Spleen (tissue), 11 donors: Measurements from ENCODE around the gene LCN9. TPM values are rescaled to one million over a fixed set of nuclear protein-coding genes. Genes with fewer than 3 reads are reported as not detected.
"Not testable (repeated sequence)": the region's sequence is repeated elsewhere in the genome, so short reads cannot be mapped to it uniquely, and the experiment has no call there.

Experiments used
- DNase-seq: peaks from one replicate; pipeline ENCODE4 v3.0.0-alpha.2; 2020
- H3K27ac ChIP-seq, 8 donors: fragments of 200-600 bp; sonication (generic) in 7 of 8; 1 replicate in 4 of 8; 2 replicates in 4 of 8; pipeline versions ENCODE4 v1.5.0 to v1.8.0; 2016 to 2021; ENCODE audit warnings: inconsistent platforms in 4 of 8, mild to moderate bottlenecking in 4 of 8, moderate library complexity in 1 of 8
- H3K27me3 ChIP-seq, 7 donors: fragments of 200-600 bp; sonication (generic) in 6 of 7; replicated peaks in 1 of 7; 1 replicate in 4 of 7; 2 replicates in 3 of 7; pipeline versions ENCODE4 v1.5.0 to v1.8.0; 2016 to 2021; ENCODE audit warnings: inconsistent platforms in 3 of 7, mild to moderate bottlenecking in 1 of 7
- H3K36me3 ChIP-seq, 6 donors: fragments of 200-600 bp; sonication (generic) in 5 of 6; 1 replicate in 4 of 6; 2 replicates in 2 of 6; pipeline versions ENCODE4 v1.5.0 to v1.8.0; 2016 to 2021; ENCODE audit warnings: inconsistent platforms in 2 of 6
- H3K4me1 ChIP-seq, 6 donors: fragments of 200-600 bp; sonication (generic) in 5 of 6; 1 replicate in 3 of 6; 2 replicates in 3 of 6; pipeline versions ENCODE4 v1.5.0 to v1.8.0; 2016 to 2021; ENCODE audit warnings: inconsistent platforms in 3 of 6
- H3K4me3 ChIP-seq, 8 donors: fragments of 200-600 bp; sonication (generic) in 7 of 8; 1 replicate in 4 of 8; 2 replicates in 4 of 8; pipeline versions ENCODE4 v1.5.0 to v1.8.0; 2016 to 2021; ENCODE audit warnings: inconsistent platforms in 4 of 8, mild to moderate bottlenecking in 4 of 8, moderate library complexity in 2 of 8
- H3K9me3 ChIP-seq, 8 donors: fragments of 200-600 bp; sonication (generic) in 7 of 8; 1 replicate in 4 of 8; 2 replicates in 4 of 8; pipeline versions ENCODE4 v1.5.0 to v1.8.0; 2016 to 2021; ENCODE audit warnings: inconsistent platforms in 4 of 8
- POLR2A ChIP-seq, 3 donors: fragments of 450-650 bp; IDR thresholded peaks; one replicate each; pipeline ENCODE4 v1.5.1; 2017; ENCODE audit warnings: antibody characterized with exemption in 3 of 3, mild to moderate bottlenecking in 1 of 3
- POLR2AphosphoS5 ChIP-seq, 3 donors: sonication (generic); formaldehyde crosslinking; IDR thresholded peaks; one replicate each; pipeline ENCODE4 v1.5.1; 2017; ENCODE audit warnings: antibody characterized with exemption in 3 of 3
- WGBS, 5 donors: extraction: QIAGEN DNeasy Blood & Tissue Kit in 3 of 5; methylation state at CpG; one replicate each; pipeline versions ENCODE4 v1.1.5 to v1.1.7; 2013 to 2018; 5-methylcytosine and 5-hydroxymethylcytosine counted together
- intact Hi-C: fragments of 100-400 bp; cut with DNase I; formaldehyde crosslinking; loops from one replicate; pipeline ENCODE4 v1.15.0; 2023; ENCODE audit warnings: low total_unique reads
- polyA plus RNA-seq, 3 donors: library from polyadenylated mRNA; stranded (reverse); fragments of 200-250 nt; gene quantifications; one replicate each; pipeline ENCODE4 v1.2.1, GENCODE V29; 2013
- total RNA-seq, 7 donors: library from RNA; depleted of rRNA in 3 of 7; stranded (reverse); fragments of >200 nt in 3 of 7; fragmentation: NEBNext Ultra II Directional in 4 of 7; extraction: Animal tissue kit (Norgen Biotek cat#: 25700) in 4 of 7; gene quantifications; one replicate each; pipeline versions ENCODE4 v1.1.0 to v1.2.1, GENCODE V29; 2016 to 2021
- TF ChIP-seq, protein P1 (sequence below), 11 experiments: fragments of 200-600 bp in 7 of 11; fragments of 450-650 bp in 4 of 11; sonication (generic) in 4 of 11; IDR thresholded peaks in 8 of 11; conservative IDR thresholded peaks in 3 of 11; 1 replicate in 7 of 11; 2 replicates in 4 of 11; pipeline versions ENCODE4 v1.4.0 to v1.8.0; 2016 to 2021; ENCODE audit warnings: antibody characterized with exemption in 11 of 11, inconsistent platforms in 4 of 11, mild to moderate bottlenecking in 1 of 11
- donor health status: healthy with polysubstance abuse.
- donor health status: DM: no; HTN: no; CAD: no; lungs with moderate emphysema.
- donor health status: DM: no; HTN: no; CAD: no.
- donor health status: Bipolar disorder and iron deficiency.
- donor health status: healthy.
- donor health status: DM: no; HTN: no; CAD: no.
- donor health status: DM: yes; HTN: yes; CAD: no.

The LCN9 gene
- total and polyA plus RNA-seq, 10 donors = not detected

DNA sequence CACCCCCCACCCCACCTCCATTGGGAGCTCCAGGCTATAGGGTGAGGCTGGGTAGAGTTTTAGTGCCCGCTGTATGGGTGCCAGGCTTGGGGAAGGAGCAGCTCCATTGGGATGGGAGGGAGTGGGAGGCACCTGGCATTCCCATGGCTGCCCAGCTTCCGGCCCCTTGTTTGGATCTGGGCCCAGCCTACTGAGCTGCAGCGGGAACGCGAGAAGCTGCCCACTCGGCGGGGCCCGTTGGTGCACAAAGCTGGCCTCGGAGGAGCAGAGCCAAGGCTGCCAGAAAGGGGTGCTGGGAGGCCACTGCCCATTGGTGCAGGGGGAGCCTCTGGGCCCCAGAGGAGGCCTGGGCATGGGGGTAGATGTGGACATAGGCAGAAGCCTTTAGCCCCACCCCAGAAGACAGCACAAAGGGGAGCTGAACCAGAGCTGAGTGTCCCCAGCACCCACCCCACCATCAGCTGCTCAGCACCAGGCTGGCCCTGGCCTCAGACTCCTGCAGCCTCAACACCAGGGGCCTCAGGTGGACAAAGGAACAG, 4.4 kb downstream of the LCN9 start:
- WGBS, 5 donors = 73 to 95% (median 83%) methylated on average over 4 to 9 of the region's 9 CpGs
- Histone ChIP-seq H3K27ac (no peak overlapping the region), H3K9me3 (peaks cover 0 to 13% (median 0%) of the 10 kb centered on the region in 8 donors), H3K36me3 (no peaks in the 10 kb centered on the region), H3K27me3 (peaks cover 0 to 64% (median 0%) of the 10 kb centered on the region in 7 donors), H3K4me3 (no peak overlapping the region), H3K4me1 (no peaks in the 10 kb centered on the region)
- no peak for TF ChIP-seq POLR2AphosphoS5 (IDR thresholded peaks at IDR 0.05)
- peak; percentile 45 for DNase-seq
- intact Hi-C loops = no loop called here

DNA sequence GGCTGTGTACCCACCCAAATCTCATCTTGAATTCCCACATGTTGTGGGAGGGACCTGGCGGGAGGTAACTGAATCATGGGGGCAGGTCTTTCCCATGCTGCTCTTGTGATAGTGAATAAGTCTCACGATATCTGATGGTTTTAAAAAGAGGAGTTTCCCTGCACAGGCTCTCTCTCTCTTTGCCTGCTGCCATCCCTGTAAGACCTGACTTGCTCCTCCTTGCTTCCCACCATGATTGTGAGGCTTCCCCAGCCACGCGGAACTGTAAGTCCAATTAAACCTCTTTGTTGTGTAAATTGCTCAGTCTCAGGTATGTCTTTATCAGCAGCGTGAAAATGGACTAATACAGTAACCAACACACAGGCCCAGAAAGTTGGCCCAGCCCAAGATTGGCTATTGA, 5.9 kb downstream of the LCN9 start:
- peaks cover 0 to 65% (median 0%) of the 10 kb centered on the region in 7 donors for H3K27me3 ChIP-seq
- H3K4me1 ChIP-seq, H3K4me3 ChIP-seq, H3K27ac ChIP-seq, intact Hi-C loops, H3K36me3 ChIP-seq: not testable (repeated sequence)
- WGBS, 5 donors = 82 to 96% (median 89%) methylated on average over 5 of the region's 5 CpGs
- peaks cover 0 to 13% (median 0%) of the 10 kb centered on the region in 8 donors for H3K9me3 ChIP-seq
- peak; percentile 4 for DNase-seq

DNA sequence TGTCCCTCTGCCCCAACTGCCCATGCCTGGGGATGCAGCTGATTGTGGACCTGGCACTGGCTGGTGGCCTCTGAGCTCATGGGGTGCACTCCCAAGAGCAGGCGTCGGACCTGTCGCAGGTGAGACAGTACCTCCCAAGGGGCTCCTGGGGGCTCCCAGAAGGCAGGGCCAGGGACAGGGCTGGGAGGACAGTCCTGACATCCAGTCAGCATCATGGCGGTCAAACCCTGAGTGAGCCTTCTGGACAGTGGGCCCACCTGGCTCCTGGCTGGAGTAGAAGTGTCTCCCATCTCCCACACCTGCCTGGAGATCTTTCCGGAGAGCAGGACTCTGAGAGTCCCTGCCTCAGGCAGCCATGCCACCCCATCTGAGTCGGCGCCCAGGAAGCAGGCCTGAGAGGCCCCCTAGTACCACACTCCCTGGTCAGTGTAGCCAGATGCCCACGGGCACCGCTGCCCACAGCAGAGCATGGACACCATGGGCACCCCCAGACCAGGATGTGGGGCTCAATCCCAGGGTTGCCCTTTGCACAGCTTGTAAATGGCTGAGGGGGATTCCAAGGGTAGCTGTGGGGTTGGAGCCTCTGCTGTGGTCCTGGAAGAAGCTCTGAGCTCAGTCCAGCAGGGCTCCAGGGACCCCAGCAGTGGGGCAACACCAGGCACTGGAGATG, 6.6 kb downstream of the LCN9 start:
- H3K4me3 ChIP-seq = no peak overlapping the region
- H3K27ac ChIP-seq = no peak overlapping the region
- TF ChIP-seq POLR2AphosphoS5 (IDR thresholded peaks at IDR 0.05) (no peak), POLR2A (IDR thresholded peaks at IDR 0.05) (no peak)
- TF ChIP-seq, protein P1, sequence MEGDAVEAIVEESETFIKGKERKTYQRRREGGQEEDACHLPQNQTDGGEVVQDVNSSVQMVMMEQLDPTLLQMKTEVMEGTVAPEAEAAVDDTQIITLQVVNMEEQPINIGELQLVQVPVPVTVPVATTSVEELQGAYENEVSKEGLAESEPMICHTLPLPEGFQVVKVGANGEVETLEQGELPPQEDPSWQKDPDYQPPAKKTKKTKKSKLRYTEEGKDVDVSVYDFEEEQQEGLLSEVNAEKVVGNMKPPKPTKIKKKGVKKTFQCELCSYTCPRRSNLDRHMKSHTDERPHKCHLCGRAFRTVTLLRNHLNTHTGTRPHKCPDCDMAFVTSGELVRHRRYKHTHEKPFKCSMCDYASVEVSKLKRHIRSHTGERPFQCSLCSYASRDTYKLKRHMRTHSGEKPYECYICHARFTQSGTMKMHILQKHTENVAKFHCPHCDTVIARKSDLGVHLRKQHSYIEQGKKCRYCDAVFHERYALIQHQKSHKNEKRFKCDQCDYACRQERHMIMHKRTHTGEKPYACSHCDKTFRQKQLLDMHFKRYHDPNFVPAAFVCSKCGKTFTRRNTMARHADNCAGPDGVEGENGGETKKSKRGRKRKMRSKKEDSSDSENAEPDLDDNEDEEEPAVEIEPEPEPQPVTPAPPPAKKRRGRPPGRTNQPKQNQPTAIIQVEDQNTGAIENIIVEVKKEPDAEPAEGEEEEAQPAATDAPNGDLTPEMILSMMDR (IDR thresholded peaks at IDR 0.05 in 8 of 11, conservative IDR thresholded peaks at IDR 0.05 in 3 of 11) = no peak
- peaks cover 0 to 13% (median 0%) of the 10 kb centered on the region in 8 donors for H3K9me3 ChIP-seq
- peaks cover 0 to 63% (median 0%) of the 10 kb centered on the region in 7 donors for H3K27me3 ChIP-seq
- intact Hi-C loops = no loop called here
- peak; percentile 60 for DNase-seq
- H3K4me1 ChIP-seq = no peaks in the 10 kb centered on the region
- WGBS, 5 donors = 88 to 100% (median 92%) methylated on average over 3 to 9 of the region's 9 CpGs
- no peaks in the 10 kb centered on the region for H3K36me3 ChIP-seq

DNA sequence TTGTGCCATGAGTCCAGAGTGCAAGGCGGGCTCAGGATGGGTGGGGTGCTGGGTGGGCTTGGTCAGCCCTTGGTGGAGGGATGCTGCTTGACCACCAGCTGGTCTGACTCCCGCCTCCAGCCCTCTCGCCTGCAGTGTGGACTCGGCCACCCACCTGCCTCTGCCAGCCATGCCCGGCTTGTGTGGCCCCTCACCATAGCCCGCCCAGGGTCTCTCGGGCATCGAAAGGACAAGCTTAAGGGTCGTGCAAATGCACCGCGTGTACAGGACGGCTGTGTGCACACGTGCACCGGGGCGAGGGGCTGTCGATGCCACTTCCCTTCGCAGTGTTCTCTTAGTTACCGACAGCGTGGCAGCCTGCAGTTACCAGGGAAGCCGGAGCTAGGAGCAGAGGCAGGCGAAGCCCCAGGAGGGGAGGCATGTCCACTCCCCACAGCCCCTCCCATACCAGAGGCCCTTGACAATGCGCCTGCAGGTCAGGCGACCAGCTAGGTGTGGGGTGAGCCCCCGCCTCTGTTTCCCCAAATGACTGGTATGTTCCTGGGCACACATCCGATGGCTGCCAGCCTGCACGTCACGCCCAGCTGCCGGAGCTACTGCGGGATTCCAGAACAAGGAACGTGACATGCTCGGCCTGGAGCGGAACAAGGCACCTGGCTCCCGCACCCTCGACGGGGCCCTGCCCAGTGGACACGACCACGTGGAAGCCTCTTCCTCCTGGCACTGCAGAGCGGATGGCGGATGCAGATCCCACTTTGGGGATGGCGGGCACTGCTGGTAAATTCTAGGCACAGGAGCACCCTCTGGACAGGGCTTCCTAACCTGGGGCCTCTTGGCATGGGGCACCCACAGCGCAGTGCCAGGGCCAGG, 7.8 kb downstream of the LCN9 start:
- no peaks in the 10 kb centered on the region for H3K4me1 ChIP-seq
- no peak overlapping the region for H3K27ac ChIP-seq
- H3K9me3 ChIP-seq = peaks cover 0 to 13% (median 0%) of the 10 kb centered on the region in 8 donors
- no peak for TF ChIP-seq POLR2AphosphoS5 (IDR thresholded peaks at IDR 0.05)
- TF ChIP-seq POLR2A (IDR thresholded peaks at IDR 0.05) = no peak
- TF ChIP-seq, protein P1 (IDR thresholded peaks at IDR 0.05 in 8 of 11, conservative IDR thresholded peaks at IDR 0.05 in 3 of 11) = no peak
- intact Hi-C loops = no loop called here
- peaks cover 0 to 51% (median 0%) of the 10 kb centered on the region in 7 donors for H3K27me3 ChIP-seq
- peak; percentile 63 for DNase-seq
- 86 to 92% (median 87%) methylated on average over 34 to 41 of the region's 41 CpGs for WGBS, 5 donors
- no peak overlapping the region for H3K4me3 ChIP-seq
- H3K36me3 ChIP-seq = no peaks in the 10 kb centered on the region
